OCI-LY3 (cell line): Measurements from ENCODE around the gene SCAF1.

ENCODE experiments used
- H2AFZ ChIP-seq: fragments of 200-600, 300-600 bp; shearing (Covaris generic); 2 replicates; pipeline ENCODE4 v1.6.0; 2014; ENCODE audit warnings: antibody characterized with exemption, low read depth, low read length
- H3K27ac ChIP-seq: fragments of 200-600, 300-600 bp; sonication (generic); 2 replicates; pipeline ENCODE4 v1.5.1; 2014; ENCODE audit warnings: mild to moderate bottlenecking, low read length, moderate library complexity, mixed read lengths
- H3K27me3 ChIP-seq: fragments of 200-600, 300-600 bp; sonication (generic); 2 replicates; pipeline ENCODE4 v1.6.1; 2014; ENCODE audit warnings: low read depth, low read length, mixed read lengths
- H3K36me3 ChIP-seq: fragments of 200-600, 300-600 bp; sonication (generic); replicated peaks from 2 replicates; pipeline ENCODE3; 2014; ENCODE audit warnings: low read depth, low read length, mixed read lengths
- H3K4me1 ChIP-seq: fragments of 300-600, 200-600 bp; sonication (generic); 2 replicates; pipeline ENCODE4 v1.6.1; 2014; ENCODE audit warnings: low read length, mixed read lengths
- H3K4me2 ChIP-seq: fragments of 200-600, 300-600 bp; sonication (generic); 2 replicates; pipeline ENCODE4 v1.6.1; 2014; ENCODE audit warnings: low read length, mixed read lengths
- H3K4me3 ChIP-seq: fragments of 300-600, 200-600 bp; sonication (generic); 2 replicates; pipeline ENCODE4 v1.5.1; 2014; ENCODE audit warnings: antibody characterized with exemption, mild to moderate bottlenecking, low read length, moderate library complexity
- H3K79me2 ChIP-seq: fragments of 300-600, 200-600 bp; shearing (Covaris generic); 2 replicates; pipeline ENCODE4 v1.6.1; 2014; ENCODE audit warnings: mild to moderate bottlenecking, low read length, mixed read lengths
- H3K9ac ChIP-seq: fragments of 300-600, 200-600 bp; shearing (Covaris generic); 2 replicates; pipeline ENCODE4 v1.6.0; 2014; ENCODE audit warnings: mild to moderate bottlenecking, low read length, moderate library complexity
- H3K9me3 ChIP-seq: fragments of 200-600, 300-600 bp; shearing (Covaris generic); 2 replicates; pipeline ENCODE4 v1.6.1; 2014; ENCODE audit warnings: low read length, mixed read lengths; ENCODE audit not compliant: insufficient read depth
- H4K20me1 ChIP-seq: fragments of 200-600, 300-600 bp; sonication (generic); 2 replicates; pipeline ENCODE4 v1.6.1; 2016; ENCODE audit warnings: low read length, mixed read lengths; ENCODE audit not compliant: insufficient read depth
- CTCF ChIP-seq: fragments of 200-600, 300-600 bp; sonication (generic); IDR thresholded peaks from 2 replicates; pipeline ENCODE4 v1.5.1; 2014; ENCODE audit warnings: antibody characterized with exemption, low read length, low read depth
- EZH2phosphoT487 ChIP-seq: fragments of 200-600 bp; shearing (Covaris generic); IDR thresholded peaks from 2 replicates; pipeline ENCODE4 v1.6.1; 2018; ENCODE audit warnings: antibody characterized with exemption, mixed run types, low read depth

The SCAF1 gene

GRCh38 chr19:49678985-49679770 is 37.2 kb downstream of the SCAF1 start:
- Histone ChIP-seq H3K4me2 (peak overlapping the region; percentile 98), H3K27me3 (no peaks in the 10 kb centered on the region), H3K79me2 (peaks cover 70% of the 10 kb centered on the region), H3K27ac (peak overlapping the region; percentile 93), H3K4me1 (peaks cover 47% of the 10 kb centered on the region), H4K20me1 (peaks cover 51% of the 10 kb centered on the region), H3K36me3 (peaks cover 35% of the 10 kb centered on the region), H3K9ac (peak overlapping the region; percentile 97), H3K9me3 (no peaks in the 10 kb centered on the region), H2AFZ (no peak overlapping the region), H3K4me3 (peak overlapping the region; percentile 88)
- no peak for TF ChIP-seq EZH2phosphoT487
- no peak for TF ChIP-seq CTCF

GRCh38 chr19:49679771-49680413 is 37.9 kb downstream of the SCAF1 start:
- H3K27ac ChIP-seq, result peak overlapping the region; percentile 93
- peak overlapping the region; percentile 98 for H3K4me2 ChIP-seq
- peak overlapping the region; percentile 88 for H3K4me3 ChIP-seq
- H3K9ac ChIP-seq, result peak overlapping the region; percentile 97
- peaks cover 42% of the 10 kb centered on the region for H3K4me1 ChIP-seq
- H3K27me3 ChIP-seq, result no peaks in the 10 kb centered on the region
- no peak for TF ChIP-seq EZH2phosphoT487
- no peak for TF ChIP-seq CTCF
- peaks cover 57% of the 10 kb centered on the region for H4K20me1 ChIP-seq
- H3K36me3 ChIP-seq, result peaks cover 41% of the 10 kb centered on the region
- H3K9me3 ChIP-seq, result no peaks in the 10 kb centered on the region
- no peak overlapping the region for H2AFZ ChIP-seq
- peaks cover 76% of the 10 kb centered on the region for H3K79me2 ChIP-seq

GRCh38 chr19:49680421-49681351 is 38.7 kb downstream of the SCAF1 start:
- Histone ChIP-seq H3K36me3 (peaks cover 49% of the 10 kb centered on the region), H3K9ac (peak overlapping the region; percentile 97), H3K27ac (peak overlapping the region; percentile 93), H3K79me2 (peaks cover 83% of the 10 kb centered on the region), H3K4me3 (peak overlapping the region; percentile 88), H3K9me3 (no peaks in the 10 kb centered on the region), H3K4me1 (peaks cover 40% of the 10 kb centered on the region), H3K27me3 (no peaks in the 10 kb centered on the region), H3K4me2 (peak overlapping the region; percentile 98), H4K20me1 (peaks cover 65% of the 10 kb centered on the region), H2AFZ (no peak overlapping the region)
- TF ChIP-seq EZH2phosphoT487 (no peak), CTCF (peak; percentile 97)
